ENCODE results near the gene HSPA12B. TPM values are rescaled to one million over a fixed set of nuclear protein-coding genes. Genes with fewer than 3 reads are reported as not detected.

HSPA12B gene
- total RNA-seq, 2 donors from 2014 or later, result 3.9 to 9.4 TPM

- 80% methylated on average over 25 of the region's 25 CpGs for WGBS
Observed at GRCh38 chr20:3794701-3795420, 62.4 kb downstream of the HSPA12B start.

GRCh38 chr20:3795511-3796468 is 63.3 kb downstream of the HSPA12B start, which contains the start of gene CDC25B:
TSS of gene CDC25B (plus strand) at chr20:3796310. CDS start at chr20:3796532, 222 bp downstream.
- WGBS, result under 1% methylated on average over 63 of the region's 69 CpGs
- H3K9me3 ChIP-seq, result no peaks in the 10 kb centered on the region
- H3K4me1 ChIP-seq (replicated peaks), result no peaks in the 10 kb centered on the region
- H3K36me3 ChIP-seq, result no peaks in the 10 kb centered on the region
- H3K27me3 ChIP-seq (replicated peaks; ENCODE audit: insufficient read depth), result no peaks in the 10 kb centered on the region
- intact Hi-C loops (cut with DNase I), result no loop called here
- DNase-seq (ENCODE audit: low spot score), result peak; percentile 90
- H3K27ac ChIP-seq, result peak within 1 kb of the TSS; percentile 91 to 96
- H3K4me3 ChIP-seq, result peak within 1 kb of the TSS; percentile 57 to 66
- TF ChIP-seq POLR2A (IDR thresholded peaks at IDR 0.05) (peak; percentile 26), POLR2AphosphoS5 (IDR thresholded peaks at IDR 0.05) (peak; percentile 62), CTCF (IDR thresholded peaks at IDR 0.05) (peak; percentile 36 to 81 (median 54))

More at GRCh38 chr20:3794701-3795420, 62.4 kb downstream of the HSPA12B start:
- Histone ChIP-seq H3K36me3 (no peaks in the 10 kb centered on the region), H3K9me3 (no peaks in the 10 kb centered on the region), H3K27ac (peak overlapping the region; percentile 91 to 96), H3K4me1 (replicated peaks) (no peaks in the 10 kb centered on the region), H3K4me3 (peak overlapping the region; percentile 57 to 66), H3K27me3 (replicated peaks; ENCODE audit: insufficient read depth) (no peaks in the 10 kb centered on the region)
- DNase-seq (ENCODE audit: low spot score), result no peak
- intact Hi-C loops (cut with DNase I), result no loop called here
- no peak for TF ChIP-seq POLR2A (IDR thresholded peaks at IDR 0.05)
- no peak for TF ChIP-seq POLR2AphosphoS5 (IDR thresholded peaks at IDR 0.05)
- TF ChIP-seq CTCF (IDR thresholded peaks at IDR 0.05), result no peak

GRCh38 chr20:3796477-3797225 is 64.2 kb downstream of the HSPA12B start:
- intact Hi-C loops (cut with DNase I), result no loop called here
- DNase-seq (ENCODE audit: low spot score), result no peak
- Histone ChIP-seq H3K27ac (peak overlapping the region; percentile 91 to 96), H3K27me3 (replicated peaks; ENCODE audit: insufficient read depth) (no peaks in the 10 kb centered on the region), H3K9me3 (no peaks in the 10 kb centered on the region), H3K4me3 (peak overlapping the region; percentile 57 to 66), H3K4me1 (replicated peaks) (no peaks in the 10 kb centered on the region), H3K36me3 (no peaks in the 10 kb centered on the region)
- 44% methylated on average over 10 of the region's 33 CpGs for WGBS
- no peak for TF ChIP-seq POLR2AphosphoS5 (IDR thresholded peaks at IDR 0.05)

GRCh38 chr20:3797226-3797545 is 64.7 kb downstream of the HSPA12B start:
- no peaks in the 10 kb centered on the region for H3K27me3 ChIP-seq (replicated peaks; ENCODE audit: insufficient read depth)
- no peaks in the 10 kb centered on the region for H3K9me3 ChIP-seq
- WGBS, result 80% methylated on average over 5 of the region's 5 CpGs
- intact Hi-C loops (cut with DNase I), result no loop called here
- no peak for DNase-seq (ENCODE audit: low spot score)
- H3K27ac ChIP-seq, result no peak overlapping the region
- TF ChIP-seq POLR2AphosphoS5 (IDR thresholded peaks at IDR 0.05) (no peak), CTCF (IDR thresholded peaks at IDR 0.05) (no peak), POLR2A (IDR thresholded peaks at IDR 0.05) (no peak)
- H3K36me3 ChIP-seq, result no peaks in the 10 kb centered on the region
- no peak overlapping the region for H3K4me3 ChIP-seq
- H3K4me1 ChIP-seq (replicated peaks), result no peaks in the 10 kb centered on the region

All from prostate gland (tissue), 2 donors.